GM12878 (cell line): ENCODE data around the gene OSGEP. TPM values are rescaled to one million over a fixed set of nuclear protein-coding genes. Genes with fewer than 3 reads are reported as not detected.

Experiments
- BRCA1 ChIP-seq: IDR thresholded peaks from 2 replicates; pipeline ENCODE4 v1.6.1; 2011; ENCODE audit warnings: low read depth, low read length, improper control_type of control experiment
- ETV6 ChIP-seq, 2 experiments: fragments of 450-650 bp in 1 of 2; IDR thresholded peaks in 1 of 2; conservative IDR thresholded peaks in 1 of 2; 2 replicates each; pipeline ENCODE4 v1.6.1; 2014; ENCODE audit warnings: antibody characterized with exemption in 1 of 2, borderline replicate concordance in 1 of 2, low read depth in 1 of 2, mild to moderate bottlenecking in 1 of 2, moderate library complexity in 1 of 2
- FOS ChIP-seq: IDR thresholded peaks from 3 replicates; pipeline ENCODE4 v1.6.1; 2011; ENCODE audit warnings: borderline replicate concordance; ENCODE audit not compliant: insufficient read length; ENCODE audit errors: extremely low read depth
- FOXM1 ChIP-seq: IDR thresholded peaks from 2 replicates; pipeline ENCODE4 v1.6.1; 2012; ENCODE audit warnings: low read depth, mild to moderate bottlenecking, inconsistent platforms, low read length, moderate library complexity
- HCFC1 ChIP-seq: fragments of 150-350 bp; IDR thresholded peaks from 2 replicates; pipeline ENCODE4 v1.6.1; 2014; ENCODE audit warnings: low read length
- JUND ChIP-seq: IDR thresholded peaks from 2 replicates; pipeline ENCODE4 v1.6.1; 2012; ENCODE audit warnings: low read depth, mild to moderate bottlenecking, low read length, improper control_type of control experiment, moderate library complexity
- MAX ChIP-seq: IDR thresholded peaks from 2 replicates; pipeline ENCODE4 v1.6.1; 2012; ENCODE audit warnings: low read depth, low read length, improper control_type of control experiment
- NBN ChIP-seq: fragments of 450-650 bp; IDR thresholded peaks from 2 replicates; pipeline ENCODE4 v1.6.1; 2016
- PAX5 ChIP-seq: IDR thresholded peaks from 2 replicates; pipeline ENCODE4 v1.6.1; 2011; ENCODE audit warnings: low read depth, low read length, borderline replicate concordance
- SMC3 ChIP-seq: IDR thresholded peaks from 2 replicates; pipeline ENCODE4 v1.6.1; 2011; ENCODE audit warnings: low read length, improper control_type of control experiment, borderline replicate concordance
- SUZ12 ChIP-seq: fragments of 200-600 bp; sonication (generic); IDR thresholded peaks from one replicate; pipeline ENCODE4 v1.6.1; 2018; ENCODE audit warnings: antibody characterized with exemption, mild to moderate bottlenecking; ENCODE audit not compliant: unreplicated experiment
- TCF12 ChIP-seq: IDR thresholded peaks from 2 replicates; pipeline ENCODE4 v1.6.1; 2011; ENCODE audit warnings: low read depth, mild to moderate bottlenecking, low read length
- ZZZ3 ChIP-seq: IDR thresholded peaks from 2 replicates; pipeline ENCODE4 v1.6.1; 2011; ENCODE audit warnings: low read depth; ENCODE audit not compliant: control insufficient read depth, insufficient read length
- polyA plus RNA-seq, 11 experiments: library from polyadenylated mRNA; depleted of rRNA in 4 of 11; unstranded in 6 of 11; stranded (reverse) in 5 of 11; fragments of >200 nt; fragmentation: Nextera tagmentation in 4 of 11; fragmentation: Illumina TruSeq in 1 of 11; extraction: Ambion mirVana in 4 of 11; extraction: Trizol in 1 of 11; gene quantifications; 1 replicate in 1 of 11; 2 replicates in 10 of 11; pipeline versions ENCODE4 v1.2.1 to v1.2.3, GENCODE V29; 2011 to 2016; ENCODE audit warnings: inconsistent platforms in 2 of 11, missing spikeins in 2 of 11, low read depth in 1 of 11
- total RNA-seq, 4 experiments: library from RNA; depleted of rRNA in 3 of 4; stranded (reverse); fragments of >200 nt in 3 of 4; fragmentation: Illumina TruSeq in 1 of 4; extraction: Trizol in 1 of 4; gene quantifications; 2 replicates each; pipeline versions ENCODE4 v1.2.1 to v1.2.3, GENCODE V29; 2013 to 2021
- TF ChIP-seq, protein P1 (sequence below): fragments of 450-650 bp; IDR thresholded peaks from 2 replicates; pipeline ENCODE4 v1.6.1; 2016; ENCODE audit warnings: mild to moderate bottlenecking
- TF ChIP-seq, protein P2 (sequence below): IDR thresholded peaks from 2 replicates; pipeline ENCODE4 v1.6.1; 2012; ENCODE audit warnings: low read length, inconsistent platforms
- TF ChIP-seq, protein P3 (sequence below): fragments of 450-650 bp; IDR thresholded peaks from 2 replicates; pipeline ENCODE4 v1.6.1; 2016; ENCODE audit warnings: mild to moderate bottlenecking, moderate library complexity, borderline replicate concordance
- TF ChIP-seq, protein P4 (sequence below): IDR thresholded peaks from 2 replicates; pipeline ENCODE4 v1.6.1; 2012; ENCODE audit warnings: mild to moderate bottlenecking, low read depth, low read length

Gene OSGEP
- total and polyA plus RNA-seq, 10 of the 15 experiments (the other 5 are each of a cell fraction or from before 2014, with no cell fraction given) = 47.8 to 88.9 (median 52.8) TPM

GRCh38 chr14:20412876-20413743 lies 41.5 kb downstream of the OSGEP start, which contains the start of gene TEP1 (continued):
- TF ChIP-seq, protein P1, sequence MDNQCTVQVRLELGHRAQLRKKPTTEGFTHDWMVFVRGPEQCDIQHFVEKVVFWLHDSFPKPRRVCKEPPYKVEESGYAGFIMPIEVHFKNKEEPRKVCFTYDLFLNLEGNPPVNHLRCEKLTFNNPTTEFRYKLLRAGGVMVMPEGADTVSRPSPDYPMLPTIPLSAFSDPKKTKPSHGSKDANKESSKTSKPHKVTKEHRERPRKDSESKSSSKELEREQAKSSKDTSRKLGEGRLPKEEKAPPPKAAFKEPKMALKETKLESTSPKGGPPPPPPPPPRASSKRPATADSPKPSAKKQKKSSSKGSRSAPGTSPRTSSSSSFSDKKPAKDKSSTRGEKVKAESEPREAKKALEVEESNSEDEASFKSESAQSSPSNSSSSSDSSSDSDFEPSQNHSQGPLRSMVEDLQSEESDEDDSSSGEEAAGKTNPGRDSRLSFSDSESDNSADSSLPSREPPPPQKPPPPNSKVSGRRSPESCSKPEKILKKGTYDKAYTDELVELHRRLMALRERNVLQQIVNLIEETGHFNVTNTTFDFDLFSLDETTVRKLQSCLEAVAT = peak; percentile 69; the same call in 1 of the 2 replicates
- TF ChIP-seq FOS (no peak), JUND (no peak), PAX5 (no peak), SMC3 (no peak), MAX (peak; percentile 55; the same call in 1 of the 2 replicates), ZZZ3 (no peak), TCF12 (peak; percentile 88; the same call in 1 of the 2 replicates), FOXM1 (no peak), BRCA1 (no peak), SUZ12 (no peak), NBN (peak; percentile 61), ETV6 (conservative IDR thresholded peaks at IDR 0.05 in 1 of 2, IDR thresholded peaks at IDR 0.05 in 1 of 2; ENCODE audit: borderline replicate concordance in 1 of 2, low read depth in 1 of 2) (peak in 1 of 2 experiments; percentile 26; a peak in 1 of 4 replicates), HCFC1 (no peak)
- TF ChIP-seq, protein P2, sequence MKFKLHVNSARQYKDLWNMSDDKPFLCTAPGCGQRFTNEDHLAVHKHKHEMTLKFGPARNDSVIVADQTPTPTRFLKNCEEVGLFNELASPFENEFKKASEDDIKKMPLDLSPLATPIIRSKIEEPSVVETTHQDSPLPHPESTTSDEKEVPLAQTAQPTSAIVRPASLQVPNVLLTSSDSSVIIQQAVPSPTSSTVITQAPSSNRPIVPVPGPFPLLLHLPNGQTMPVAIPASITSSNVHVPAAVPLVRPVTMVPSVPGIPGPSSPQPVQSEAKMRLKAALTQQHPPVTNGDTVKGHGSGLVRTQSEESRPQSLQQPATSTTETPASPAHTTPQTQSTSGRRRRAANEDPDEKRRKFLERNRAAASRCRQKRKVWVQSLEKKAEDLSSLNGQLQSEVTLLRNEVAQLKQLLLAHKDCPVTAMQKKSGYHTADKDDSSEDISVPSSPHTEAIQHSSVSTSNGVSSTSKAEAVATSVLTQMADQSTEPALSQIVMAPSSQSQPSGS = no peak
- TF ChIP-seq, protein P3, sequence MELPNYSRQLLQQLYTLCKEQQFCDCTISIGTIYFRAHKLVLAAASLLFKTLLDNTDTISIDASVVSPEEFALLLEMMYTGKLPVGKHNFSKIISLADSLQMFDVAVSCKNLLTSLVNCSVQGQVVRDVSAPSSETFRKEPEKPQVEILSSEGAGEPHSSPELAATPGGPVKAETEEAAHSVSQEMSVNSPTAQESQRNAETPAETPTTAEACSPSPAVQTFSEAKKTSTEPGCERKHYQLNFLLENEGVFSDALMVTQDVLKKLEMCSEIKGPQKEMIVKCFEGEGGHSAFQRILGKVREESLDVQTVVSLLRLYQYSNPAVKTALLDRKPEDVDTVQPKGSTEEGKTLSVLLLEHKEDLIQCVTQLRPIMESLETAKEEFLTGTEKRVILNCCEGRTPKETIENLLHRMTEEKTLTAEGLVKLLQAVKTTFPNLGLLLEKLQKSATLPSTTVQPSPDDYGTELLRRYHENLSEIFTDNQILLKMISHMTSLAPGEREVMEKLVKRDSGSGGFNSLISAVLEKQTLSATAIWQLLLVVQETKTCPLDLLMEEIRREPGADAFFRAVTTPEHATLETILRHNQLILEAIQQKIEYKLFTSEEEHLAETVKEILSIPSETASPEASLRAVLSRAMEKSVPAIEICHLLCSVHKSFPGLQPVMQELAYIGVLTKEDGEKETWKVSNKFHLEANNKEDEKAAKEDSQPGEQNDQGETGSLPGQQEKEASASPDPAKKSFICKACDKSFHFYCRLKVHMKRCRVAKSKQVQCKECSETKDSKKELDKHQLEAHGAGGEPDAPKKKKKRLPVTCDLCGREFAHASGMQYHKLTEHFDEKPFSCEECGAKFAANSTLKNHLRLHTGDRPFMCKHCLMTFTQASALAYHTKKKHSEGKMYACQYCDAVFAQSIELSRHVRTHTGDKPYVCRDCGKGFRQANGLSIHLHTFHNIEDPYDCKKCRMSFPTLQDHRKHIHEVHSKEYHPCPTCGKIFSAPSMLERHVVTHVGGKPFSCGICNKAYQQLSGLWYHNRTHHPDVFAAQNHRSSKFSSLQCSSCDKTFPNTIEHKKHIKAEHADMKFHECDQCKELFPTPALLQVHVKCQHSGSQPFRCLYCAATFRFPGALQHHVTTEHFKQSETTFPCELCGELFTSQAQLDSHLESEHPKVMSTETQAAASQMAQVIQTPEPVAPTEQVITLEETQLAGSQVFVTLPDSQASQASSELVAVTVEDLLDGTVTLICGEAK = peak; percentile 66
- TF ChIP-seq, protein P4, sequence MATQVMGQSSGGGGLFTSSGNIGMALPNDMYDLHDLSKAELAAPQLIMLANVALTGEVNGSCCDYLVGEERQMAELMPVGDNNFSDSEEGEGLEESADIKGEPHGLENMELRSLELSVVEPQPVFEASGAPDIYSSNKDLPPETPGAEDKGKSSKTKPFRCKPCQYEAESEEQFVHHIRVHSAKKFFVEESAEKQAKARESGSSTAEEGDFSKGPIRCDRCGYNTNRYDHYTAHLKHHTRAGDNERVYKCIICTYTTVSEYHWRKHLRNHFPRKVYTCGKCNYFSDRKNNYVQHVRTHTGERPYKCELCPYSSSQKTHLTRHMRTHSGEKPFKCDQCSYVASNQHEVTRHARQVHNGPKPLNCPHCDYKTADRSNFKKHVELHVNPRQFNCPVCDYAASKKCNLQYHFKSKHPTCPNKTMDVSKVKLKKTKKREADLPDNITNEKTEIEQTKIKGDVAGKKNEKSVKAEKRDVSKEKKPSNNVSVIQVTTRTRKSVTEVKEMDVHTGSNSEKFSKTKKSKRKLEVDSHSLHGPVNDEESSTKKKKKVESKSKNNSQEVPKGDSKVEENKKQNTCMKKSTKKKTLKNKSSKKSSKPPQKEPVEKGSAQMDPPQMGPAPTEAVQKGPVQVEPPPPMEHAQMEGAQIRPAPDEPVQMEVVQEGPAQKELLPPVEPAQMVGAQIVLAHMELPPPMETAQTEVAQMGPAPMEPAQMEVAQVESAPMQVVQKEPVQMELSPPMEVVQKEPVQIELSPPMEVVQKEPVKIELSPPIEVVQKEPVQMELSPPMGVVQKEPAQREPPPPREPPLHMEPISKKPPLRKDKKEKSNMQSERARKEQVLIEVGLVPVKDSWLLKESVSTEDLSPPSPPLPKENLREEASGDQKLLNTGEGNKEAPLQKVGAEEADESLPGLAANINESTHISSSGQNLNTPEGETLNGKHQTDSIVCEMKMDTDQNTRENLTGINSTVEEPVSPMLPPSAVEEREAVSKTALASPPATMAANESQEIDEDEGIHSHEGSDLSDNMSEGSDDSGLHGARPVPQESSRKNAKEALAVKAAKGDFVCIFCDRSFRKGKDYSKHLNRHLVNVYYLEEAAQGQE = no peak
